GM19324 (cell line): ENCODE data around the gene FSTL1.
A peak's percentile ranks its signal among the peaks of the same experiment; 100 is the strongest.

Experiments
- ATAC-seq: cut with Tn5 transposase; IDR thresholded peaks from one replicate; pipeline ENCODE4 v1.9.1; 2021; ENCODE audit warnings: mild to moderate bottlenecking, moderate library complexity; ENCODE audit not compliant: unreplicated experiment, low FRiP score

The FSTL1 gene

GRCh38 chr3:120368172-120368571 is 82.6 kb downstream of the FSTL1 start:
- peak; percentile 48 for ATAC-seq

DNA sequence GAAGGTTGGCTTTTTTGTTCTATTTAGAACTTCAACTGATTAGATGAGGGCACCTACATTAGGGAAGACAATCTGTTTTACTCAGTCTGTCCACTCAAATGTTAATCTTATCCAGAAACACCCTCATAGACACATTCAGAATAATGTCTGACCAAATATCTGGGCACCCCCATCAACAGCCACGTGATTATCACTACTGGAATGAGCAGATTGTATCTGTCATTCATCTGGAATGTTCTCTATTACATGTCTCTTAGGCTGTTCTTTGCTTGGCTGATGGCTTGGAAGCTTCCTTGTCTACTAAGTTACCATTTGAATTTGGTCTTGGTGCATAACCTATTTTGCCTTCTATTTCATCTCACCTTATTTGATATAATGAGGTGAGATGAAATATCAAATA is 86.0 kb downstream of the FSTL1 start:
- ATAC-seq: no peak

DNA sequence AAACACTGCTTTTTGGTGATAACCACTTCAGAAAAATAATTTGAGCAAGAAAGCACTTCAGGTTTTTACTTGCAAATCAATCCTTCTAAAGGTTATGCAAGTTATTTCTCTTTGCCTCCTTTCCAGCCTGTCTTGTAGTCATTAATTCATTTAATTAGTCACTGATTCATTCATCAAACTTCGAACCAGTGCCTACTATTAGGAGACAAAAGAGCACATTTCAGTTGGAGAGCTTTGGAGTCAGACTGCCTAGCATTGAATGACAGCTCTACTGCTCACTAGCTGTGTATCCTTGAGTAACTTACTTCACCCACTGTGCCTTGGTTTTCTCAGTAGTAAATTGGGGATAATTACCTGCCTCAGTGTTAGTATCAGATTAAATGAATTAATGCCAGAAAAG is 86.7 kb downstream of the FSTL1 start:
- ATAC-seq: no peak

- ATAC-seq: no peak
These were observed 93.0 kb downstream of the FSTL1 start for GRCh38 chr3:120357807-120358206.

DNA sequence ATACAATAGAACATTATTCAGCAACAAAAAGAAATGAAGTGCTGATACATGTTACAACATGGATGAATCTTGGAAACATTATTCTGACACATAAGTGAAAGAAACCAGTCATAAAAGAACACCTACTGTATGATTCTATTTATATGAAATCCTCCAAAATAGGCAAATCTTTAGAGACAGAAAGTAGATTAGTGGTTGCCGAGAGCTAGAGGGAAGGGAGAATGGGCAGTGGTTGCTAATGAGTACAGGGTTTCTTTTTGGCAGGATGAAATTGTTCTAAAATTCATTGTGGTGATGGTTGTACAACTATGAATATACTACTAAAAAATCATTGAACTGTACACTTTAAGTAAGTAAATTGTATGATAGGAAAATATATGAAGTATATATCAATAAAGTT is 95.3 kb downstream of the FSTL1 start:
- no peak for ATAC-seq

DNA sequence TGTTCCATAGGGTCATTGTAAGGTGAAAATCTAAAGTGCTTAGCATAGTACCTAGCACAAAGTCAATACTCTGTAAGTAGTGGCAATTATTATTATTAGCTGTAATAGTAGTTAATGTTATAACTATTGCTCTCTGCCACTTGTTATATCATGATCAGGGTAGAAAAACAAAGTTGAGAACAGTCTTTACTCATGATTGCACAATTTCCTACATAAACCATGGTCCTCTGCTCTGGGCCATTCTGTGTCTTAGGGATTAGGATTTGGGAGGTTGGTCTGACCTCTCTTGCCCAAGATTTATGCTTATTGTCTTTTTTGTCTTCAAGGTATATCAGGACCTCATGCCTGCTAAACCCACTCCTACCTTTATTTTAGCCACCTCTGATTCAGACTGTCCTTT is 97.3 kb downstream of the FSTL1 start:
- no peak for ATAC-seq

- no peak for ATAC-seq
These were observed 98.8 kb downstream of the FSTL1 start for GRCh38 chr3:120352017-120352416.

DNA sequence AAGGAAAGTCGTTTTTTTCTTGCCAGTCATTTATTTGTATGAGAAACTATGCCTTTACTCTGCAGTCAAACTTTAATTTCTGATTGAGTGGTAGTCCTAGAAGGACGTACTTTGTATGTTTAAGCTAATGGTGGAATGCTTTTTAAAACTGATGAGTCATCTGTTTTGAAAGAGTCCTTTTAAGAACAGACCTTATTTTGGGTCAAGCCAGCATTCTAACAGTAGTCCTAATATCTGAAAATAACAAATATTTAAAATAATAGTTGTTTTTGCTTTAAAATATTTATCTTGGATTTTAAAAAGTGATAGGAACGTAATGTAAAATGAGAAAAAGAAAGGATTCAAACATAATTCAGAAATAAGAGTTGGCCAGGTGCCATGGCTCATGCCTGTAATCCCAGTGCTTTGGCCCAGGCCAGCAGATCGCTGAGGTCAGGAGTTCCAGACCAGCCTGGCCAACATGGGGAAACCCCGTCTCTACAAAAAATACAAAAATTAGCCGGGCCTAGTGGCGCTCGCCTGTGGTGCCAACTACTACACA is 100.3 kb downstream of the FSTL1 start:
- no peak for ATAC-seq

GRCh38 chr3:120349855-120350125 is 101.0 kb downstream of the FSTL1 start:
- no peak for ATAC-seq

DNA sequence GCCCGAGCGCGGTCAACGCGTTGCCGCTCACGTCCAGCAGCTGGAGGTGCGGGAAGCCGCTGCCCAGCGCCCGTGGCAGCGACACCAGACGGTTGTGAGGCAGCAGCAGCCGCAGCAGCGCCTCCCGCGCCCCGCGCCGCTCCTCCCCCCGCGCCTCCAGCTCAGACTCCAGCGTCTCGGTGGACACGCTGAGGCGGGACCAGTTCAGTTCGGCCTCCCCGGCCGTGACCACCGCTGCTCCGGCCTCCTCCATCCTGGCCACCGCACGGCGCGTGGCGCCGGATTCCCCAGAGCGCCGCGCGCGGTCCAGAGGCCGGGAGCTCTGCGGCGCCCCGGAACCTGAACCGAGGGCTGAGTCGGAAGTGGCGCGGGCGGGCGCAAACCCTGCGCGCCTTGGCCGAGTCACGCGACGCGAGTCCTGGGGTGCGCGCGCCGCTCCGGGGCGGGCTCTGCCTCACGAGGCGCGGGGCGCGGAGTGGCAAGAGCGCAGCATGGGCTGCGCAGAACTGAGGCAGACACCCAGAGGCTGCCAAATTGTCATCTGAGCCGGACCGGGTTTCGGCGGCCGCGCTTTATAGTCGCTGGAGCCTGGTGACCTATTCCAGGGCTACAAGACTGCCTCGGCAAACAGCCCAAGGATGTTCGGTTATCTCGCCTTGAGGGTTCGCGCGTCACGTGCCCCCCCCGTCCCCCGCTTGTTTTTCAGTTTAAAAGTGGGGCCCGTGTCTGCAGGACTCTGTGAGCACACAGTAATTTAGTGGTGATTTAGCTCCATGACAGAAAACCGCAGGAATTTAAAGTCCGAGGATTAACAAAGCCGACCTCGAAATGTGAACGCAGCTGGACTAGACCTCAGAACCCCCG is 101.6 kb downstream of the FSTL1 start, which contains the start of gene LRRC58:
Gene LRRC58, minus strand, starts transcription at position 364 of the 864 bp plus-strand sequence. Its CDS starts 111 bp downstream, at position 253.
- peak; percentile 93 for ATAC-seq

GRCh38 chr3:120348065-120348990 is 102.5 kb downstream of the FSTL1 start:
- peak; percentile 52 for ATAC-seq

DNA sequence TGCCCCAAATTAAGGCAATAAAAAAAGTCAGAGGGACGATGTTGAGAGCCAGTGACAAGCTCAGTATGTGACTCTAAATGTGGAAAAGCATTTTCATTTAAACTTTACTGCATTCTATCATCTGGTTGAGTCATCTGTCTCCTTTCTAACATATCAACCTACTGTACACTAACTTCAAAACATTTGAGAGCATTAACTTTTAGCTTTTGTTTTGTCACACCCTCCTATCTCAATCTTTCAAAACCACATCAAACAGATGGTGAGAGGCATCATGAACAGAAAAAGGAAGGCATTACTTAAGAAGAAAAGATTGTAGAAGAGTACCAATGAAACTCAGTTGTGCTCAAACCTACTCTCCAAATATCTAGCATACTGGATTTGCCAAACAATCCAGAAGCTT is 106.4 kb downstream of the FSTL1 start:
- ATAC-seq: no peak
